Measurements from ENCODE around the gene ADAMTS4. TPM values are rescaled to one million over a fixed set of nuclear protein-coding genes. Genes with fewer than 3 reads are reported as not detected.

The ADAMTS4 gene
- total RNA-seq, 1 donor from 2014 or later = 2.4 TPM

GRCh38 chr1:161159087-161159912 is 39.6 kb downstream of the ADAMTS4 start, which contains the start of gene USP21:
Gene USP21 (plus strand): TSS chr1:161159500. CDS start chr1:161160641, 1,141 bp downstream.
- intact Hi-C loops (cut with micrococcal nuclease) = loop anchor here (1.0 to 2.0 kb wide), 3 partner anchors 18 to 114 kb away; partner anchors contain the start of genes B4GALT3, DEDD and USF1

- intact Hi-C loops (cut with micrococcal nuclease) = loop anchor here (1.0 to 2.0 kb wide), 4 partner anchors 8 to 113 kb away; partner anchors contain the start of genes B4GALT3, DEDD, PPOX and USF1
Observed at GRCh38 chr1:161158316-161159010, 40.4 kb downstream of the ADAMTS4 start.

GRCh38 chr1:161157867-161158266 is 41.0 kb downstream of the ADAMTS4 start:
- intact Hi-C loops (cut with micrococcal nuclease) = loop anchor here (1.0 to 2.0 kb wide), 2 partner anchors 8 to 19 kb away; partner anchors contain the start of genes B4GALT3 and PPOX

- intact Hi-C loops (cut with micrococcal nuclease) = loop anchor here (1.0 to 5.0 kb wide), 10 partner anchors 12 to 892 kb away; partner anchors contain the start of genes B4GALT3, DCAF8, DEDD and NDUFS2
Observed at GRCh38 chr1:161153682-161154337, 45.0 kb downstream of the ADAMTS4 start, which contains the start of gene UFC1. Gene UFC1 (plus strand): TSS chr1:161153978. CDS start chr1:161153998, 20 bp downstream.

- intact Hi-C loops (cut with micrococcal nuclease) = loop anchor here (1.0 to 5.0 kb wide), 10 partner anchors 13 to 891 kb away; partner anchors contain the start of genes B4GALT3, DCAF8, DEDD and NDUFS2
Observed at GRCh38 chr1:161153176-161153575, 45.7 kb downstream of the ADAMTS4 start.

- intact Hi-C loops (cut with micrococcal nuclease) = no loop called here
Observed at GRCh38 chr1:161145832-161146231, 53.0 kb downstream of the ADAMTS4 start.

- intact Hi-C loops (cut with micrococcal nuclease) = no loop called here
Observed at GRCh38 chr1:161140755-161141400, 58.0 kb downstream of the ADAMTS4 start.

GRCh38 chr1:161139766-161140165 is 59.1 kb downstream of the ADAMTS4 start:
- intact Hi-C loops (cut with micrococcal nuclease) = loop anchor here (1.0 kb wide), 2 partner anchors 42 to 142 kb away; no protein-coding TSS in a partner anchor

- intact Hi-C loops (cut with micrococcal nuclease) = no loop called here
Observed at GRCh38 chr1:161138431-161138830, 60.4 kb downstream of the ADAMTS4 start.

GRCh38 chr1:161137881-161138280 is 61.0 kb downstream of the ADAMTS4 start:
- intact Hi-C loops (cut with micrococcal nuclease) = no loop called here

Other genes starting within 250 kb of the ADAMTS4 start
- gene ITLN2, start 244.2 kb downstream of the ADAMTS4 start, total RNA-seq = not detected in 2 replicates
- gene F11R, start 177.9 kb downstream of the ADAMTS4 start, total RNA-seq = 17.4 and 19.7 TPM in 2 replicates
- gene TSTD1, start 160.1 kb downstream of the ADAMTS4 start, total RNA-seq = 40.8 and 43.5 TPM in 2 replicates
- 78.3 and 86.9 TPM in 2 replicates for gene USF1, start 153.1 kb downstream of the ADAMTS4 start, total RNA-seq
- gene ARHGAP30, start 129.2 kb downstream of the ADAMTS4 start, total RNA-seq = 301 and 314 TPM in 2 replicates
- gene NECTIN4, start 109.5 kb downstream of the ADAMTS4 start, total RNA-seq = not detected in 2 replicates
- gene KLHDC9, start 100.7 kb downstream of the ADAMTS4 start, total RNA-seq = not detected in 2 replicates
- 71.4 and 71.5 TPM in 2 replicates for gene PFDN2, start 81.0 kb downstream of the ADAMTS4 start, total RNA-seq
- 39.1 and 40.6 TPM in 2 replicates for gene NIT1, start 80.9 kb downstream of the ADAMTS4 start, total RNA-seq
- gene DEDD, start 66.4 kb downstream of the ADAMTS4 start, total RNA-seq = 41.5 and 47.6 TPM in 2 replicates
- 109 TPM in 2 replicates for gene UFC1, start 45.1 kb downstream of the ADAMTS4 start, total RNA-seq
- gene USP21, start 39.6 kb downstream of the ADAMTS4 start, total RNA-seq = 30.6 and 33.6 TPM in 2 replicates
- 29.5 and 30.7 TPM in 2 replicates for gene PPOX, start 32.6 kb downstream of the ADAMTS4 start, total RNA-seq
- 56.3 and 58.4 TPM in 2 replicates for gene B4GALT3, start 21.5 kb downstream of the ADAMTS4 start, total RNA-seq
- gene NDUFS2, start 3.3 kb upstream of the ADAMTS4 start, total RNA-seq = 82.8 and 88.5 TPM in 2 replicates
- 1.7 and 2.9 TPM in 2 replicates for gene FCER1G, start 16.2 kb upstream of the ADAMTS4 start, total RNA-seq
- not detected in 2 replicates for gene APOA2, start 24.6 kb upstream of the ADAMTS4 start, total RNA-seq
- gene TOMM40L, start 27.0 kb upstream of the ADAMTS4 start, total RNA-seq = 26.4 and 27.1 TPM in 2 replicates
- not detected in 2 replicates for gene NR1I3, start 39.1 kb upstream of the ADAMTS4 start, total RNA-seq
- gene PCP4L1, start 59.7 kb upstream of the ADAMTS4 start, total RNA-seq = 0.15 and 0.29 TPM in 2 replicates
- gene MPZ, start 110.9 kb upstream of the ADAMTS4 start, total RNA-seq = 6.1 and 7.0 TPM in 2 replicates
- 171 TPM in 2 replicates for gene SDHC, start 115.3 kb upstream of the ADAMTS4 start, total RNA-seq
- not detected in 2 replicates for gene CFAP126, start 168.8 kb upstream of the ADAMTS4 start, total RNA-seq

All from T-helper 1 cell treated with Interleukin-12 subunit alpha and Interleukin-12 subunit beta and Interleukin-4 antibody, amounts not matched to agents 30 ng/mL and 1 ng/mL, for 36 hours (primary cell).